Measurements from ENCODE around the gene SORCS2. TPM values are rescaled to one million over a fixed set of nuclear protein-coding genes. Genes with fewer than 3 reads are reported as not detected.

SORCS2 gene
- total RNA-seq, 4 donors from 2014 or later = 0.07 to 1.2 (median 0.11) TPM

GRCh38 chr4:7423391-7423790 is 231.1 kb downstream of the SORCS2 start:
- Histone ChIP-seq H3K36me3 (no peaks in the 10 kb centered on the region), H3K4me1 (no peaks in the 10 kb centered on the region), H3K27me3 (no peaks in the 10 kb centered on the region), H3K27ac (no peak overlapping the region), H3K9me3 (no peaks in the 10 kb centered on the region), H3K4me3 (no peak overlapping the region)
- ATAC-seq (no peak), DNase-seq (no peak)
- in situ Hi-C loops (cut with MboI; ENCODE audit: low sequenced_read_pairs in 4 of 4) (no loop called here), intact Hi-C loops (cut with DNase I; ENCODE audit: low total_unique reads) (no loop called here)
- TF ChIP-seq, protein P1, sequence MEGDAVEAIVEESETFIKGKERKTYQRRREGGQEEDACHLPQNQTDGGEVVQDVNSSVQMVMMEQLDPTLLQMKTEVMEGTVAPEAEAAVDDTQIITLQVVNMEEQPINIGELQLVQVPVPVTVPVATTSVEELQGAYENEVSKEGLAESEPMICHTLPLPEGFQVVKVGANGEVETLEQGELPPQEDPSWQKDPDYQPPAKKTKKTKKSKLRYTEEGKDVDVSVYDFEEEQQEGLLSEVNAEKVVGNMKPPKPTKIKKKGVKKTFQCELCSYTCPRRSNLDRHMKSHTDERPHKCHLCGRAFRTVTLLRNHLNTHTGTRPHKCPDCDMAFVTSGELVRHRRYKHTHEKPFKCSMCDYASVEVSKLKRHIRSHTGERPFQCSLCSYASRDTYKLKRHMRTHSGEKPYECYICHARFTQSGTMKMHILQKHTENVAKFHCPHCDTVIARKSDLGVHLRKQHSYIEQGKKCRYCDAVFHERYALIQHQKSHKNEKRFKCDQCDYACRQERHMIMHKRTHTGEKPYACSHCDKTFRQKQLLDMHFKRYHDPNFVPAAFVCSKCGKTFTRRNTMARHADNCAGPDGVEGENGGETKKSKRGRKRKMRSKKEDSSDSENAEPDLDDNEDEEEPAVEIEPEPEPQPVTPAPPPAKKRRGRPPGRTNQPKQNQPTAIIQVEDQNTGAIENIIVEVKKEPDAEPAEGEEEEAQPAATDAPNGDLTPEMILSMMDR (IDR thresholded peaks at IDR 0.05 in 4 of 5, conservative IDR thresholded peaks at IDR 0.05 in 1 of 5) = no peak
- TF ChIP-seq POLR2A (IDR thresholded peaks at IDR 0.05) = no peak

DNA sequence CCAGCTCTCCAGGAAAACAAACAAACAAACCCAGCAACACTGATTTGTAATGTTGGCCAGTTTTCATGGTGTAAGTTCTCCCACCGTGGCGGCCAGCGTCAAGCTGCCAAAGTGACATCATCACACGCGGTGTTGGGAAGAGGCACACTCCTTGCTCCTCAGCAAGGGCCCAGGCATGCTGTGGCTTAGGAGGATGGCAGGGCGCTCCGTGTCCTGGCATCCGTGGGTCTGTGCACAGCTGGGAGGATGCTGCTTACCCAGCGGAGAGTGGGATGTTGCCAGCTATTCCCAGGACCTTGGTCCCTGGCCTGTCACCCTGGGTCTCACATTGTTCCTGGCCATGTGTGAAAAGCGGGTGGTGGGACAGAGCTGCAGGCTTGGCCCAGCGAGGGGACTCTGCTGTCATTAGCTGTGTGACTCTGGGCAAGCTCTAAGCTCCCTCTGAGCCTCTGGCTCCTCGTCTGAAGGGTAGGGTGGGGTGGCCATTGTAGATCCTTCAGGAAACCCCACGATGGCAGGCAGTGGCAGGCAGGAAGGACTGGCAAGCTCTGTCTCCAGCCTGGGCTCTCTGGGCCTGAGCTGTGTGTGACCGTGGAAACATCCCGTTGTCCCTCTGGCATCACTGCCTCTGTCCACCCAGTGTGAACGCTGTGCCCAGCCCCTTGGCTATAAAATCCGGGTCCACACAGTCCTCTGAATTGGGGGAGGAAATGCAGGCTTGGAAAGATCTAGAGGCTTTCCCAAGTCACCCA is 231.6 kb downstream of the SORCS2 start:
- intact Hi-C loops (cut with DNase I; ENCODE audit: low total_unique reads) (no loop called here), in situ Hi-C loops (cut with MboI; ENCODE audit: low sequenced_read_pairs in 4 of 4) (no loop called here)
- ATAC-seq (no peak), DNase-seq (no peak)
- Histone ChIP-seq H3K27me3 (no peaks in the 10 kb centered on the region), H3K4me3 (no peak overlapping the region), H3K4me1 (no peaks in the 10 kb centered on the region), H3K9me3 (no peaks in the 10 kb centered on the region), H3K36me3 (no peaks in the 10 kb centered on the region), H3K27ac (no peak overlapping the region)
- TF ChIP-seq, protein P1 (IDR thresholded peaks at IDR 0.05 in 4 of 5, conservative IDR thresholded peaks at IDR 0.05 in 1 of 5) = no peak
- TF ChIP-seq POLR2A (IDR thresholded peaks at IDR 0.05) = no peak

DNA sequence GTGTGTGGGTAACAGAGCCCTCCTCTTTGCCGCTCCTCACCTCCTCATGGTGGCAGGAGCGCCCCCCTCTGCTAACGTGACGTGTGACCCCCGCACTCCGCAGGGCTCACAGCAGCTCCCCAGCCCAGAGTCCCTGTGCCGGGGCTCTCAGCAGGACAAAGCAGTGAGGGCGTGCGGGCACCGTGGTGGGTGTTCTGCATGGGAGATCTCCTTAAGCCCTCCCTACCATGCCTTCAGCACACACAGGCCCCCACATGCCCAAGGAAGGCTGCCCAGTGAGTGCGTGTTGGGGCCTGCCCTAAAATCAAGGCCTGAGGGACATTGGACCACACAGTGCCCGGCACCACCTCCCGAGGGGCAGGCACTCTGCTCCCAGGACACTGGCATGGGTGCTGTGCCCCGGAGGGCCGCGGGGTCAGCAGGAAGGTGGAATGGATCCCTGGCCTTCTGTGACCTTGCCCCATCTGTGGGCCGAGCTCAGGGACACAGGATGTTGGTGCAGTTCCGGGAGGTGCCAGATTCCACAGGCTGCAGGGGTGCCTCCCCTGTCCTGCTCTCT is 232.3 kb downstream of the SORCS2 start:
- Histone ChIP-seq H3K9me3 (no peaks in the 10 kb centered on the region), H3K4me1 (no peaks in the 10 kb centered on the region), H3K27me3 (no peaks in the 10 kb centered on the region), H3K27ac (no peak overlapping the region), H3K4me3 (no peak overlapping the region), H3K36me3 (no peaks in the 10 kb centered on the region)
- intact Hi-C loops (cut with DNase I; ENCODE audit: low total_unique reads) (no loop called here), in situ Hi-C loops (cut with MboI; ENCODE audit: low sequenced_read_pairs in 4 of 4) (no loop called here)
- no peak for DNase-seq
- ATAC-seq = no peak
- TF ChIP-seq, protein P1 (IDR thresholded peaks at IDR 0.05 in 4 of 5, conservative IDR thresholded peaks at IDR 0.05 in 1 of 5) = no peak
- TF ChIP-seq POLR2A (IDR thresholded peaks at IDR 0.05) = no peak

DNA sequence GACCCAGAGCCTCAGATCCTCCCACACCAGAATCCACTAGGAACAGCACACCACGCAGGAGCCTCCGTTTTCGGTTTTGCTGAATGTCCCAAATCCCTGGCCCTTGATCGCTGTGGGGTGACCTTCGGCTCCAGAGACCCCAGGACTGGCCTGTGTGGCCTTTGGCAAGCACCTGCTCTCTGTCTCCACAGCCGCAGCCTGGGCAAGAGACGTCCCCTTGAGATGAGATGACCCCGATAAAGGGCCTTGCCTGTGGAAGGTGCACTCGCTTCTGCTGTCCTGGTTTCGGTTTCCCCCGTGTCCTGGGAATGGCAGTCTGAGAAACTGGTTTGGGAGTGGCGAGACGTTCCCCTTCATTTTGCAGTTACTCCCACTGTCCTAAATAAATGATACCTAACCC is 232.8 kb downstream of the SORCS2 start:
- no peak for TF ChIP-seq POLR2A (IDR thresholded peaks at IDR 0.05)
- TF ChIP-seq, protein P1 (IDR thresholded peaks at IDR 0.05 in 4 of 5, conservative IDR thresholded peaks at IDR 0.05 in 1 of 5) = no peak
- in situ Hi-C loops (cut with MboI; ENCODE audit: low sequenced_read_pairs in 4 of 4) = no loop called here

More for the DNA sequence above, 232.8 kb downstream of the SORCS2 start:
- intact Hi-C loops (cut with DNase I; ENCODE audit: low total_unique reads) = no loop called here
- Histone ChIP-seq H3K4me3 (no peak overlapping the region), H3K27me3 (no peaks in the 10 kb centered on the region), H3K36me3 (no peaks in the 10 kb centered on the region), H3K4me1 (no peaks in the 10 kb centered on the region), H3K9me3 (no peaks in the 10 kb centered on the region), H3K27ac (no peak overlapping the region)
- ATAC-seq (no peak), DNase-seq (no peak)

All from gastrocnemius medialis (tissue), 4 donors.